HepG2 (cell line): ENCODE data around the gene WDR18. TPM values are rescaled to one million over a fixed set of nuclear protein-coding genes. Genes with fewer than 3 reads are reported as not detected.

Source experiments
- FOSL2 ChIP-seq: sonication (generic); formaldehyde crosslinking; IDR thresholded peaks from 2 replicates; pipeline ENCODE4 v1.4.0; 2020; ENCODE audit warnings: missing genetic modification reagents
- FOXA1 ChIP-seq, 2 experiments: fragments of 450-650 bp in 1 of 2; sonication (generic) in 1 of 2; formaldehyde crosslinking in 1 of 2; IDR thresholded peaks; 2 replicates each; pipeline versions ENCODE4 v1.4.0 to v1.6.1; 2016 to 2020; ENCODE audit warnings: missing genetic modification reagents in 1 of 2
- FOXA3 ChIP-seq: IDR thresholded peaks from 2 replicates; pipeline ENCODE4 v1.6.1; 2016; ENCODE audit warnings: missing genetic modification reagents, missing compliant biosample characterization
- GABPB1 ChIP-seq: IDR thresholded peaks from 2 replicates; pipeline ENCODE4 v1.6.1; 2016; ENCODE audit warnings: mild to moderate bottlenecking, missing genetic modification reagents, moderate library complexity, missing compliant biosample characterization
- HOXA3 ChIP-seq: sonication (generic); formaldehyde crosslinking; IDR thresholded peaks from 2 replicates; pipeline ENCODE4 v1.5.0; 2020; ENCODE audit warnings: missing genetic modification reagents
- KLF12 ChIP-seq: sonication (generic); formaldehyde crosslinking; IDR thresholded peaks from 2 replicates; pipeline ENCODE4 v1.4.0; 2020; ENCODE audit warnings: missing genetic modification reagents, borderline replicate concordance
- NCOA2 ChIP-seq: sonication (generic); formaldehyde crosslinking; IDR thresholded peaks from 2 replicates; pipeline ENCODE4 v1.8.0; 2022; ENCODE audit warnings: inconsistent platforms
- SOX6 ChIP-seq, 2 experiments: fragments of 450-650 bp in 1 of 2; sonication (generic) in 1 of 2; formaldehyde crosslinking in 1 of 2; IDR thresholded peaks; 2 replicates each; pipeline versions ENCODE4 v1.4.0 to v1.6.1; 2017 to 2020; ENCODE audit warnings: antibody characterized with exemption in 1 of 2, mild to moderate bottlenecking in 1 of 2, missing genetic modification reagents in 1 of 2
- TARDBP ChIP-seq: sonication (generic); formaldehyde crosslinking; IDR thresholded peaks from 2 replicates; pipeline ENCODE4 v1.8.0; 2022; ENCODE audit warnings: mild to moderate bottlenecking, missing genetic modification reagents
- ZFYVE20 ChIP-seq: sonication (generic); formaldehyde crosslinking; IDR thresholded peaks from 2 replicates; pipeline ENCODE4 v1.8.0; 2023; ENCODE audit warnings: low read depth, mild to moderate bottlenecking, moderate library complexity, missing genetic modification reagents, borderline replicate concordance
- ZNF205 ChIP-seq: IDR thresholded peaks from 2 replicates; pipeline ENCODE4 v1.6.1; 2018; ENCODE audit warnings: missing biosample characterization, missing genetic modification reagents
- ZNF333 ChIP-seq: sonication (generic); formaldehyde crosslinking; IDR thresholded peaks from 2 replicates; pipeline ENCODE4 v1.4.0; 2020; ENCODE audit warnings: mild to moderate bottlenecking, missing genetic modification reagents, borderline replicate concordance
- ZNF567 ChIP-seq: sonication (generic); formaldehyde crosslinking; IDR thresholded peaks from 2 replicates; pipeline ENCODE4 v1.8.1; 2023; ENCODE audit warnings: mild to moderate bottlenecking, missing genetic modification reagents, borderline replicate concordance
- ZNF746 ChIP-seq: sonication (generic); formaldehyde crosslinking; IDR thresholded peaks from 2 replicates; pipeline ENCODE4 v1.8.0; 2022; ENCODE audit warnings: mild to moderate bottlenecking, missing genetic modification reagents
- ZSCAN29 ChIP-seq: sonication (generic); formaldehyde crosslinking; conservative IDR thresholded peaks from 2 replicates; pipeline ENCODE4 v1.4.0; 2020; ENCODE audit warnings: mild to moderate bottlenecking, missing genetic modification reagents
- polyA plus RNA-seq, 8 experiments: library from polyadenylated mRNA; depleted of rRNA in 3 of 8; stranded (reverse) in 7 of 8; unstranded in 1 of 8; fragments of >200 nt; fragmentation: Illumina TruSeq in 4 of 8; extraction: Trizol in 4 of 8; gene quantifications; 2 replicates each; pipeline versions ENCODE4 v1.2.1 to v1.2.3, GENCODE V29; 2011 to 2016; ENCODE audit warnings: low read depth in 4 of 8, missing spikeins in 1 of 8, mixed read lengths in 1 of 8; ENCODE audit not compliant: insufficient read depth in 1 of 8
- total RNA-seq, 5 experiments: library from RNA; depleted of rRNA; stranded (reverse); fragments of >200 nt; fragmentation: Illumina TruSeq; extraction: Trizol; gene quantifications; 2 replicates each; pipeline ENCODE4 v1.2.3, GENCODE V29; 2016; ENCODE audit warnings: low read depth in 1 of 5
- TF ChIP-seq, protein P1 (sequence below): sonication (generic); formaldehyde crosslinking; IDR thresholded peaks from 2 replicates; pipeline ENCODE4 v1.5.1; 2020; ENCODE audit warnings: mild to moderate bottlenecking, missing genetic modification reagents, moderate library complexity
- TF ChIP-seq, protein P2 (sequence below): sonication (generic); formaldehyde crosslinking; IDR thresholded peaks from 2 replicates; pipeline ENCODE4 v1.8.1; 2022; ENCODE audit warnings: mild to moderate bottlenecking, missing genetic modification reagents
- TF ChIP-seq, protein P3 (sequence below): sonication (generic); formaldehyde crosslinking; IDR thresholded peaks from 2 replicates; pipeline ENCODE4 v1.5.0; 2020; ENCODE audit warnings: mild to moderate bottlenecking, missing genetic modification reagents

The WDR18 gene
- total and polyA plus RNA-seq, 2 of the 13 experiments (the other 11 are each of a cell fraction or from before 2014, with no cell fraction given): 36.4 to 47.6 TPM

DNA sequence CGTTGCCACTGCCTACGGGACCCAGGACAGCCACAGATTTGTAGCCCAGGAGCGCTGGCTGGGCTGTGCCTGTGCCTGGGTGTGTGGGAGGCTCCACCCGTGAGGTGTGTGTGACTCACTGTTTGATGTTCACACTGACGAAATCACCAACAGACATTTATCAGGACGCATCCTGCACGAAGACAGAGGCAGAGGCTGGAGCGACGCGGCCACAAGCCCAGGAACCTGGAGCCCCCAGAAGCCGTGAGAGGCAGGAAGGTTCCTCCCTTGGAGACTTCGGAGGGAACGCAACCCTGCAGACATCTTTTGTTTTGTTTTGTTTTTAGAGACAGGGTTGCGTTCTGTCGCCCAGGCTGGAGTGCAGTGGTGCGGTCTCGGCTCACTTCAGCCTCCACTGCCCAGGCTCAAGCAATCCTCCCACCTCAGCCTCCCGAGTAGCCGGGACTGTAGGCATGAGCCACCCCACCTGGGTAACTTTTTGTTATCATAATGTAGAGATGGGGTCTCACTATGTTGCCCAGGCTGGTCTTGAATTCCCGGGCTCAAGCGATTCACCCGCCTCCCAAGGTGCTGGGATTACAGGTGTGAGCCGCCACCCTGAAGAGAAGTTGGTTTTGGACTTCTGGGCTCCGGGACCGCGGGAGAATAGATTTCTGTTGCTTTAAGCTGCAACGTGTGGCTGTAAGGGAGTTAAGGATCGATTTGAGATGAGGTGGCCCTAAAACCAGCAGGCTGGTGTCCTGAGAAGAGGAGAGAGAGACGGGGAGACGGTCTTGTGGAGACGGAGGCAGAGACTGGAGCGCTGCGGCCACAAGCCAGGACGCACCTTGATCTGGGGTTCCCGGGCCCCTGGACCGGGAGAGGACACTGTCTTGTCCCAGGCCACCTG is 24.9 kb upstream of the WDR18 start (continued):
- TF ChIP-seq, protein P1, sequence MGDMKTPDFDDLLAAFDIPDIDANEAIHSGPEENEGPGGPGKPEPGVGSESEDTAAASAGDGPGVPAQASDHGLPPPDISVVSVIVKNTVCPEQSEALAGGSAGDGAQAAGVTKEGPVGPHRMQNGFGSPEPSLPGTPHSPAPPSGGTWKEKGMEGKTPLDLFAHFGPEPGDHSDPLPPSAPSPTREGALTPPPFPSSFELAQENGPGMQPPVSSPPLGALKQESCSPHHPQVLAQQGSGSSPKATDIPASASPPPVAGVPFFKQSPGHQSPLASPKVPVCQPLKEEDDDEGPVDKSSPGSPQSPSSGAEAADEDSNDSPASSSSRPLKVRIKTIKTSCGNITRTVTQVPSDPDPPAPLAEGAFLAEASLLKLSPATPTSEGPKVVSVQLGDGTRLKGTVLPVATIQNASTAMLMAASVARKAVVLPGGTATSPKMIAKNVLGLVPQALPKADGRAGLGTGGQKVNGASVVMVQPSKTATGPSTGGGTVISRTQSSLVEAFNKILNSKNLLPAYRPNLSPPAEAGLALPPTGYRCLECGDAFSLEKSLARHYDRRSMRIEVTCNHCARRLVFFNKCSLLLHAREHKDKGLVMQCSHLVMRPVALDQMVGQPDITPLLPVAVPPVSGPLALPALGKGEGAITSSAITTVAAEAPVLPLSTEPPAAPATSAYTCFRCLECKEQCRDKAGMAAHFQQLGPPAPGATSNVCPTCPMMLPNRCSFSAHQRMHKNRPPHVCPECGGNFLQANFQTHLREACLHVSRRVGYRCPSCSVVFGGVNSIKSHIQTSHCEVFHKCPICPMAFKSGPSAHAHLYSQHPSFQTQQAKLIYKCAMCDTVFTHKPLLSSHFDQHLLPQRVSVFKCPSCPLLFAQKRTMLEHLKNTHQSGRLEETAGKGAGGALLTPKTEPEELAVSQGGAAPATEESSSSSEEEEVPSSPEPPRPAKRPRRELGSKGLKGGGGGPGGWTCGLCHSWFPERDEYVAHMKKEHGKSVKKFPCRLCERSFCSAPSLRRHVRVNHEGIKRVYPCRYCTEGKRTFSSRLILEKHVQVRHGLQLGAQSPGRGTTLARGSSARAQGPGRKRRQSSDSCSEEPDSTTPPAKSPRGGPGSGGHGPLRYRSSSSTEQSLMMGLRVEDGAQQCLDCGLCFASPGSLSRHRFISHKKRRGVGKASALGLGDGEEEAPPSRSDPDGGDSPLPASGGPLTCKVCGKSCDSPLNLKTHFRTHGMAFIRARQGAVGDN (CRISPR knock-in tag): peak; percentile 68
- TF ChIP-seq, protein P2, sequence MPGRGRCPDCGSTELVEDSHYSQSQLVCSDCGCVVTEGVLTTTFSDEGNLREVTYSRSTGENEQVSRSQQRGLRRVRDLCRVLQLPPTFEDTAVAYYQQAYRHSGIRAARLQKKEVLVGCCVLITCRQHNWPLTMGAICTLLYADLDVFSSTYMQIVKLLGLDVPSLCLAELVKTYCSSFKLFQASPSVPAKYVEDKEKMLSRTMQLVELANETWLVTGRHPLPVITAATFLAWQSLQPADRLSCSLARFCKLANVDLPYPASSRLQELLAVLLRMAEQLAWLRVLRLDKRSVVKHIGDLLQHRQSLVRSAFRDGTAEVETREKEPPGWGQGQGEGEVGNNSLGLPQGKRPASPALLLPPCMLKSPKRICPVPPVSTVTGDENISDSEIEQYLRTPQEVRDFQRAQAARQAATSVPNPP (CRISPR knock-in tag): no peak
- no peak for TF ChIP-seq ZSCAN29
- TF ChIP-seq FOXA3: peak; percentile 45; the same call in 1 of the 2 replicates
- TF ChIP-seq HOXA3 (CRISPR knock-in tag): peak; percentile 45; the same call in 1 of the 2 replicates
- no peak for TF ChIP-seq ZFYVE20 (CRISPR knock-in tag)
- no peak for TF ChIP-seq SOX6 (IDR thresholded peaks at IDR 0.05)
- TF ChIP-seq SOX6 (CRISPR knock-in tag; IDR thresholded peaks at IDR 0.05): 0 out of 2 replicates have a peak, but pooled peaks have one; percentile 9
- peak; percentile 26; the same call in 1 of the 2 replicates for TF ChIP-seq GABPB1
- TF ChIP-seq ZNF205 (CRISPR knock-in tag): 0 out of 2 replicates have a peak, but pooled peaks have one; percentile 31
- TF ChIP-seq KLF12 (CRISPR knock-in tag): no peak
- 0 out of 2 replicates have a peak, but pooled peaks have one; percentile 23 for TF ChIP-seq NCOA2 (CRISPR knock-in tag)
- no peak for TF ChIP-seq ZNF567 (CRISPR knock-in tag)
- TF ChIP-seq TARDBP (CRISPR knock-in tag): 0 out of 2 replicates have a peak, but pooled peaks have one; percentile 53
- TF ChIP-seq FOSL2 (CRISPR knock-in tag): peak; percentile 96
- TF ChIP-seq, protein P3, sequence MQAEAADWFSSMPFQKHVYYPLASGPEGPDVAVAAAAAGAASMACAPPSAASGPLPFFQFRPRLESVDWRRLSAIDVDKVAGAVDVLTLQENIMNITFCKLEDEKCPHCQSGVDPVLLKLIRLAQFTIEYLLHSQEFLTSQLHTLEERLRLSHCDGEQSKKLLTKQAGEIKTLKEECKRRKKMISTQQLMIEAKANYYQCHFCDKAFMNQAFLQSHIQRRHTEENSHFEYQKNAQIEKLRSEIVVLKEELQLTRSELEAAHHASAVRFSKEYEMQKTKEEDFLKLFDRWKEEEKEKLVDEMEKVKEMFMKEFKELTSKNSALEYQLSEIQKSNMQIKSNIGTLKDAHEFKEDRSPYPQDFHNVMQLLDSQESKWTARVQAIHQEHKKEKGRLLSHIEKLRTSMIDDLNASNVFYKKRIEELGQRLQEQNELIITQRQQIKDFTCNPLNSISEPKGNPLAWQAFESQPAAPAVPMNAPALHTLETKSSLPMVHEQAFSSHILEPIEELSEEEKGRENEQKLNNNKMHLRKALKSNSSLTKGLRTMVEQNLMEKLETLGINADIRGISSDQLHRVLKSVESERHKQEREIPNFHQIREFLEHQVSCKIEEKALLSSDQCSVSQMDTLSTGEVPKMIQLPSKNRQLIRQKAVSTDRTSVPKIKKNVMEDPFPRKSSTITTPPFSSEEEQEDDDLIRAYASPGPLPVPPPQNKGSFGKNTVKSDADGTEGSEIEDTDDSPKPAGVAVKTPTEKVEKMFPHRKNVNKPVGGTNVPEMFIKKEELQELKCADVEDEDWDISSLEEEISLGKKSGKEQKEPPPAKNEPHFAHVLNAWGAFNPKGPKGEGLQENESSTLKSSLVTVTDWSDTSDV (CRISPR knock-in tag): no peak
- 0 out of 2 replicates have a peak, but pooled peaks have one; percentile 28 for TF ChIP-seq ZNF746 (CRISPR knock-in tag)
- peak; percentile 62; the same call in 1 of the 2 replicates for TF ChIP-seq ZNF333 (CRISPR knock-in tag)
- no peak for TF ChIP-seq FOXA1 (IDR thresholded peaks at IDR 0.05)
- peak; percentile 38; the same call in 1 of the 2 replicates for TF ChIP-seq FOXA1 (CRISPR knock-in tag; IDR thresholded peaks at IDR 0.05)
